NK-92 (cell line): ENCODE measurements around the gene DNAJC11.
"Not testable (repeated sequence)": the region's sequence is repeated elsewhere in the genome, so short reads cannot be mapped to it uniquely, and the experiment has no call there.

Source experiments
- DNase-seq: peaks from one replicate; lab custom pipeline; 2025; ENCODE audit not compliant: unreplicated experiment; lab: John Stamatoyannopoulos, UW

Gene DNAJC11

GRCh38 chr1:6695868-6696267, 5.7 kb downstream of the DNAJC11 start:
- no peak for DNase-seq

DNA sequence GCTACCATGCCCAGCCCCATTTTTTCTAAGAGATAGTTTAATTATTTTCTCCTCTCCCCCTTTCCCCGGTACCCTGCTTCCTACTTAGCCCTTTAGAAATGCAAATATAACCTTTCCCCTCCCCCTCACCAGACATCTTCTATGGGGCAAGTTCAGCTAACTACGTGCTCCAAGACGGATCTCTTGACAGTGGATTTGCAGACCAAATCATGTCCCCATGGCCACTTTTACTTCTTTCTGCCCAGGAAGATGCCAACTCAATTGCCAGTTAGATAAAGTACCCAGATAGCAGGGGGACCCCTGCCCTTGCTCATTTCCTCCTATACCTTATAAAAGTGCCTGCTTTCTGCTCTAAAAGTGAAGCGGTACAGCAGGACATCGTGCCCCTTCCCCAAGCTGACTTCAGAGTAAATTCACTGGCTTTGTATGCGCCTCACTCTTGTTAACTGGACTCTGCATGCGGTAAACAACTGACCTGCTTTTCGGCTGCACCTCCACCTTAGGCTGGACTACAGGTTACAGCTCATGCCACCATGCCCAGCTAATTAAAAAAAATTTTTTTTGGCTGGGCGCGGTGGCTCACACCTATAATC, 7.4 kb downstream of the DNAJC11 start:
- DNase-seq = no peak

DNA sequence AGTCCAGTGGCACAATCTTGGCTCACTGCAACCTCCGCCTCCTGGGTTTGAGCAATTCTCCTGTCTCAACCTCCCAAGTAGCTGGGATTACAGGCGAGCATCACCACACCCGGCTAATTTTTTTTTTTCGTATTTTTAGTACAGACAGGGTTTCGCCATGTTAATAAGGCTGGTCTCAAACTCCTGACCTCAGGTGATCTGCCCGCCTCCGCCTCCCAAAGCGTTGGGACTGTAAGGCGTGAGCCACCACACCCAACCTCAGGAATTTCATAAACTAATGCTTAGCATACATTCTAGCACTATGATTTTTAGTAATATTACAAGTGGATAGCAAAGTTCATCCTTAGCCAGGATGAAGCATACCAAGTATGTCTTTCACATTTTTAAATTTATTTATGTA, 8.7 kb downstream of the DNAJC11 start:
- DNase-seq = no peak

- no peak for DNase-seq
Measured at GRCh38 chr1:6691507-6691906, 10.1 kb downstream of the DNAJC11 start.

DNA sequence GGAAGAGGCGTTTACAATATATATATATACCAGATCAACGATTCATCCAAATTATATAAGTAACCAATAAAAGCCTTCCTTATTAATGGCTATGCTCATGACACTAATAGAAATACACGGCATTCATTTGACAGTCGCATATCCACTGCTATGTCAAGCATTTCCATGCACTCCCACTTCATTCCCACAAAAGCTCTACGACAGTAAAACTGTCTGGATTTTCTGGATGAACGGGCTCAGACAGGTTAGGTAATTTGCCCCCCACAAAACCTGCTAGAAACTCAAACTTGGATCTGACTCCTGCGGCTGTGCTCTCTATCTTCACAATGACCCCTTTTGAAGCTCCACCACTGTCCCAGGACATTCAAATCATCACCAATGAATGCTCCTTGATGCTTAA, 11.4 kb downstream of the DNAJC11 start:
- no peak for DNase-seq

GRCh38 chr1:6688757-6689156, 12.9 kb downstream of the DNAJC11 start:
- no peak for DNase-seq

- no peak for DNase-seq
Measured at GRCh38 chr1:6688001-6688400, 13.6 kb downstream of the DNAJC11 start.

- no peak for DNase-seq
Measured at GRCh38 chr1:6686294-6686693, 15.3 kb downstream of the DNAJC11 start.

GRCh38 chr1:6685381-6685780, 16.2 kb downstream of the DNAJC11 start:
- no peak for DNase-seq

GRCh38 chr1:6683434-6683833, 18.2 kb downstream of the DNAJC11 start:
- DNase-seq = no peak

DNA sequence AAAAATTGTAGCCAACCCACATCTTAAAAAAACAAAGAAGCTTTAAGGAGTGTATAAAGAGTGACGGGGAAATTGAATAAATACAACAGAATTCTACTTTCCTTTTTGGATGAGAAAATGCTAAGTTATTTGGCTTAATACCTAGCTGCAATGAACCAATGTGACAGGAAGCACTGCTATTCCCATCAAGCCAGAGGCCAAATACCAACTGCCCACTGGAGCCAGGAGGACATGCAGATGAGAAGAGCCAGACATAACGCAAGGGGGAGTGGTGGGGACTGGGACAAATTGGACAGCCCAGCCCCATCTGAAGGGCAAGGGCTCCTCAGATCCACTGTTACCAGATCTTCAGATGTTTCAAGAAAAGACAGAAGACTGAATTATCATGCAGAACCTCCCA, 25.7 kb downstream of the DNAJC11 start:
- no peak for DNase-seq

DNA sequence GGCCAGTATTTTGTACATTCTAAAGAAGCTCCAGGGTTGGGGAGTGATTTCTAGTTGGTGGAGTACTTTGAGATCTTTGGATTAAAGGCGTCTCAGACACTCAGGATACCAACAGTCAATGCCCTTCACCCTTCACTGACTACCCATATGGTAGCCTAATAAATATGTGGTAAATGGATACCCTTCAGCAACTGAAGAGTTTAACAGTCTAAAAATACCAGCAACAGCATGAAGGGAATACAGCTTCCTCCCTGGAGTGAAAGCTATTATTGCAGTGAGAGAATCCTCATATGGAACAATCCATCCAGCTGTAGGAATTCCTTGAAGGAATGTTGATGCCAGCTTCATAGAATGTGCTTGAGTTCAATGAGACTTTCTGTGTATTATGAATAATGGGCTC, 26.8 kb downstream of the DNAJC11 start:
- no peak for DNase-seq

- DNase-seq = no peak
Measured at GRCh38 chr1:6673816-6674398, 27.7 kb downstream of the DNAJC11 start.

DNA sequence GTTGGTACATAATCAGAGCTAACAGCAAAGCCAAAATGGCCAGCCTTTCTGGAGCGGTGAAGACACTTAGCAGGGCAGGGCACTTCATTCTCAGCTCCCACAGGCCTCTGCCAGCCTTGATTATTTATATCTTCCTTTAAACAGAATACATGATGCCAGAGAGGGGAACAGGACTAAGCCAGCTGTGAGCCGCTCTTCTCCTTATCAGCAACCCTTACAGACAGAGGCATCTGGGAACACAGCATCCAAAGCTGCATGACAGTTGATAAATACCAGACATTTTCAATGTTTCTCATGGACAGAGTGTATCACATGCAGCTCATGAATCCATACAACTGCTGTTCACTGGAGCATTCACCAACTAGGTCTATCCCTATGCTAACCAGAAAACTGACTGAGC, 29.1 kb downstream of the DNAJC11 start:
- no peak for DNase-seq

DNA sequence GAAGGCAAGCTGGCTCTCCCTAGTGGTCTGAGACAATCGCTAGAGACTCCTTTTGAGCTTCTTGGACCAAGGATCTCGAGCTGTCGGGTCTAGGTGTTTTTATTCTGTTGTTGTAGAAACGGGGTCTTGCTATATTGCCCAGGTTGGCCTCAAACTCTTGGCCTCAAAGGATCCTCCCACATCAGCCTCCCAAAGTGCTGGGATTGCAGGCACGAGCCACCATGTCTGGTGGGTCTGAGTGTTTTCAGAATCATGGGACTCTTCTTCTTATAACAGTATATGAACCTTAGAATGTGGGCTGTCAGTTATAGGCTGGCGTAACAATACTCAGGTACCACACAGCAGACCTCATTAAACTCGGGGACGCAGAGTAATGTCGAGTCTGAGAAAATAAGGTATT, 33.1 kb downstream of the DNAJC11 start:
- DNase-seq = no peak

GRCh38 chr1:6667139-6667538, 34.5 kb downstream of the DNAJC11 start:
- DNase-seq = no peak

DNA sequence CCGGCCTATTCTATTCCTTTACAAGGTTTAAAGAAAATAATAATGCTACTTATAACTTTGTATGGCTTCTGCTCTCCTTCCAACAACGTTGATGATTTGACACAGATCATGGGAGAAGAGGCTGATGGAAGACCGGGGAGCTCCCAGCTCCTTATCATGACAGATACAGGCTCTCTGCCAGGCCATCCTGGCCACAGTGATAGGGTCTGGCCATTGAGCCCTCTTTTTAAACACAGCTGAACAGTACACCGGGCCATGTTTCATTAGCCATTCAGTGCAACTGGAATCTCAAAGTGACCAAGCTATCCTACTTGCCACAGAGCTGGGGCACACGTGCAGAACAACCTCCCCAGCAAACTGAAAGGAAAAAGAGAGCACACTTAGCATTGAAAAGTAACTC, 34.9 kb downstream of the DNAJC11 start:
- DNase-seq = no peak

GRCh38 chr1:6662468-6662867, 39.1 kb downstream of the DNAJC11 start:
- not testable (repeated sequence) for DNase-seq

GRCh38 chr1:6660415-6661049, 41.1 kb downstream of the DNAJC11 start:
- DNase-seq = no peak

DNA sequence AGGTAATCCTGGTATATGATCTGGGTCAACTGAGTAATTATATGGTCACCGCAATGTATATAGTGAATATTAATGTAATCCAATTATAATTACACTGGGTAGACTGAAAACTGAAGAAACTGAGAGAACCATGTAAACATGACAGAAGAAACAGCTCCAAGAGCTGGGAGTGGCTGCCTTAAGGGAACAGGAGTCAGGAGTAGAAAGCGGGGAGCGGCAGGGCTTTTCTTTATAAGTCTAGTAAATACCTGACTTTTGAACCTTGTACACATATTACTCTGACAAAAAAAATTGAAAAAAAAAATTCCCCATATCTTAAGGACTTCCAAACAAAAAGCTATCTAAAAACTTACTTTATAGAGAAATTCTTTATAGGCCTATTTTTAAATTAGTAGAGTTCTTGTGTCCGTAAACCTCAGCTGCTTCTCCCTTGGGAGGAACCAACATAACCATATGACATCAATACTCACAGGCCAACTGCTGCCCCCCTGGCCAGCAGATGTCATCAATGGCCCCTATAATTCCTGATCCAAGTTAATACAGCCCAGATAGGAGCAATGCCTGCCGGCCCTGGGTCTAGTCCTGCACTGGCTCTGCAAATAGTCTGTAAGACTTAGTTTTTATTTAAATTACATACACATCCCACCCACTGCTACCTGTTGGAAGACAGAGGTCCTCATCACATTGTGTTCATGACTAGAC, 43.1 kb downstream of the DNAJC11 start:
- no peak for DNase-seq

DNA sequence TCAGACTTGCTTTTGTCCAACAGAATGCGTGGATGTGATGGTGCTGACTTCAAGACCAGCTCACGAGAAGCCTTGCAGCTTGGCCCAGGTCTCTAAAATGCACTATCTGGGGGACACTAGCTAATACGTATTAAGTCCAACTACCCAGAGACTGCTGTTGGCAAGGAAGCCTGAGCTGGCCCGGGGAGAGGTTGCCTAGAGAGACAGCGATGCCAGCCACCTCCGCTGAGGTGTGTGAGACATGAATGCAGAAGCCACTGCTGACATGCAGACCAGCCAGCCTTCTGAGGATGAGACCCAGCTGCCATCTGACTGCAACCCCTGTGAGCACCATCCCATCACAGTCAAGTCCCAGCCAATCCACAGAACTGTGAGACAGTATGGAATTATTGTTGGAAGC, 44.5 kb downstream of the DNAJC11 start:
- no peak for DNase-seq
